ENCODE data around the gene KIF16B.

KIF16B gene

DNA sequence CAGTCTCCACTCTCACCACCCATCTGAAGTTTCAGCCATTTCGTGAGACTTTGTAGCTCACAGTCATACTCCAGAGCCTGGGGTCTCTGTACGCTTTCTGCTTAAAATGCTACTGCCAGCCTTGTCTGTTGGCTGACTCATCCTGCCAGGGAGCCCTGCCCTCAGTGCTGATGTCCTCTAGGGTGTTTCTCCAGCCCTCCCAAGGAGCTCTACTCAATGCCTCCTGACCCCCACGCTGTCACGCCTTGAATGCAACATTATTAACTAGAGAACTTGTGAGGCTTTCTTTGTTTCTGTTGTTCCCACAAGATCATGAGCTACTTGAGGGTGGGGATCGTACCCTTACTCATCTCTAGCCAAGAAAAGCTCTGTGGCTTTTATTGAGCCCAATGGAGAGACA lies 20.1 kb downstream of the KIF16B start:
- no peak overlapping the region for H3K27ac ChIP-seq
- TF ChIP-seq, protein P1, sequence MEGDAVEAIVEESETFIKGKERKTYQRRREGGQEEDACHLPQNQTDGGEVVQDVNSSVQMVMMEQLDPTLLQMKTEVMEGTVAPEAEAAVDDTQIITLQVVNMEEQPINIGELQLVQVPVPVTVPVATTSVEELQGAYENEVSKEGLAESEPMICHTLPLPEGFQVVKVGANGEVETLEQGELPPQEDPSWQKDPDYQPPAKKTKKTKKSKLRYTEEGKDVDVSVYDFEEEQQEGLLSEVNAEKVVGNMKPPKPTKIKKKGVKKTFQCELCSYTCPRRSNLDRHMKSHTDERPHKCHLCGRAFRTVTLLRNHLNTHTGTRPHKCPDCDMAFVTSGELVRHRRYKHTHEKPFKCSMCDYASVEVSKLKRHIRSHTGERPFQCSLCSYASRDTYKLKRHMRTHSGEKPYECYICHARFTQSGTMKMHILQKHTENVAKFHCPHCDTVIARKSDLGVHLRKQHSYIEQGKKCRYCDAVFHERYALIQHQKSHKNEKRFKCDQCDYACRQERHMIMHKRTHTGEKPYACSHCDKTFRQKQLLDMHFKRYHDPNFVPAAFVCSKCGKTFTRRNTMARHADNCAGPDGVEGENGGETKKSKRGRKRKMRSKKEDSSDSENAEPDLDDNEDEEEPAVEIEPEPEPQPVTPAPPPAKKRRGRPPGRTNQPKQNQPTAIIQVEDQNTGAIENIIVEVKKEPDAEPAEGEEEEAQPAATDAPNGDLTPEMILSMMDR (conservative IDR thresholded peaks at IDR 0.05), result no peak

DNA sequence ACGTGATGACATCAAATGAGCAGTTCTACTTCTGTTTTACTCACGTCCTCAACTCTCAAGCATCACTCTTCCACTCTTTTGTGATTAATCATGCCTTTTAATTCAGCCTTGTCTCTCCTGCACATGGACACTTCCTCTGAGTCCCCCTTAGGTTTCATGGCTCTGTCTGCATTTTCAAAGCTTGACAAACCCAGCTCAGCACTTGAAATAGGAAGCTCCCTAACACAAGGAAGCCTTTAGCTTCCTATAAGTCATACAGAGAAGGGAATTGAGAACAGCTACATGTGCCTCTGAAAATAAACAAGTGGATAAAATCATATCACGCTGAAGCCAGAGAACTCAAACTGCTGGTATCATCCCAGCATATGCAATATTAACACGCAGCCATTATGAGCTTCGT lies 21.2 kb downstream of the KIF16B start:
- H3K27ac ChIP-seq, result peak overlapping the region; percentile 25
- TF ChIP-seq, protein P1 (conservative IDR thresholded peaks at IDR 0.05), result no peak

DNA sequence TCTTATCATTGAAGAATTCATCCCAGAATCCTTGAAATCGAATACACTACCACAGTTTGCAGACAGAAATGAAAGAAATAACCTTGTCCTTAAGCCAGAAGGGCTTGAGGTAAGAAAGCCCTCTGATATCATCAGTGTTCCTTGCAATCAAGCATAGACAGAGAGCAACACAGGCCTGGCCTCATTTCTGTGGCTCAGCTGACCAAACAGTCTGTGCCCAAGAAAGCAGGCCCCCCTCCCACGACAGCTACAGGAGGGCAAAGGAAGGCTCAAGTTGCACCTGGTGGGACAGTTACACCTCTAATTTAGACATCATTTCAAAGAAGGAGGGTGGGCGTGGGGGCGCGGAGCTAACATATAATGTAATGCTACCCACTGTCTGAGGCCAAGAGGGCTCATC lies 21.6 kb downstream of the KIF16B start:
- TF ChIP-seq, protein P1 (conservative IDR thresholded peaks at IDR 0.05), result no peak
- H3K27ac ChIP-seq, result peak overlapping the region; percentile 25

DNA sequence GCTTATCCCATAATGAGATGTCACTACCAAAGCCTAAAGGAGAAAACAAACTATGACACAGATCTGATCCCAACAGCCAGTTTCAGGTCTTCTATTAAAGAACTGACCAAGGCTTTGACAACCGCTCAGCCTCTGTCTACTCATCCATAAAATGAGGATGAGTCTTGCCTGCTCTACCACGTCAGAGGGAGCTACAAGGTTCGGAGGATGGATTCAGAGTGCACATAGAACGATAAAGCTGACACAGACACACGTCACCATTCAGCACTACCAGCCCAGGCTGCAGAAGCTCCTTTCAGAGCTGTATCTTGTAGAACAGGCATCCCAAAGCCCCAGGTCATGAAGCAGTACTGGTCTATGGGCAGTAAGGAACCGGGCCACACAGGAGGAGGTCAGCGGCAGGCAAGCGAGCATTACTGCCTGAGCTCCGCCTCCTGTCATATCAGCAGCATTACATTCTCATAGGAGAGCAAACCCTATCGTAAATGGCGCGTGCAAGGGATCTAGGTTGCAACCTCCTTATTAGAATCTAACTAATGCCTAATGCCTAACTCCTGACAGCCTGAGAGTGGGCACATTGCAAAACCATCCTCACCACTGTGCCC lies 25.1 kb downstream of the KIF16B start:
- no peak overlapping the region for H3K27ac ChIP-seq
- TF ChIP-seq, protein P1 (conservative IDR thresholded peaks at IDR 0.05), result no peak

DNA sequence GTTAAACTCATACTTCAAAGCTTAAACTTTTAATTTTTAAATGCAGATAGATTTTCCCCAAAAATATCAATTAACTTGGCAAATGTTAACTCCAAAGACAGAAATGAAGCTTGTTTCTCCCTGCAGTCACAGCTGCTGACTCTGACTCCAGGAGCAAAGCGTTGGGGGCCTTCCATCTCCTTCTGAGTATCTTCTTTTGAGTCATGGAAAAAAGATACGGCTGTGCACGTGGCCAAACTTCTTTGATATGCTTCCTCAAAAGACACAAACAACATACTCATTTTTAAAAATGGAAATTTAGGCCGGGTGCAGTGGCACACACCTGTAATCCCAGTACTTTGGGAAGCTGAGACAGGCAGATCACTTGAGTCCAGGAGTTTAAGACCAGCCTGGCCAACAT lies 28.3 kb downstream of the KIF16B start:
- TF ChIP-seq, protein P1 (conservative IDR thresholded peaks at IDR 0.05), result no peak

DNA sequence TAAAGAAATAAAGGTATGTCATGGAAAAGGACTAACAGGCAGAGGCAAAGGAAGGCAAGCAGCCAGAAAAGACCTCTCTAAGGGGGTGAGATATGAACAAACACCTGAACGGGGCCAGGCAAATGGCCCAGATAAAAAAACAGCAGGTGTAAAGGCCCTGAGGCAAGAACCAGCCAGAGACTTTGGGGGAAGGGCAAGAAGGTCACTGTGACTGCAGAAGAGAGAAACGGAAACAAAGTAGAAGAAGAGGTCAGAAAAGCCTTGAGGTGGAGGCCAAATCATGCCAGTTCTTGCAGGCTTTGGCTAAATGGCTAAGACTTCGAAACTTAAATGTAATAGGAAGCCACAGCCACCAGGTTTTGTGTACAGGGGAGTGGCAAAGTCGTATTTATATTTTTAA lies 30.8 kb downstream of the KIF16B start:
- TF ChIP-seq, protein P1 (conservative IDR thresholded peaks at IDR 0.05), result no peak

More for the DNA sequence above, 28.3 kb downstream of the KIF16B start:
- H3K27ac ChIP-seq, result no peak overlapping the region

DNA sequence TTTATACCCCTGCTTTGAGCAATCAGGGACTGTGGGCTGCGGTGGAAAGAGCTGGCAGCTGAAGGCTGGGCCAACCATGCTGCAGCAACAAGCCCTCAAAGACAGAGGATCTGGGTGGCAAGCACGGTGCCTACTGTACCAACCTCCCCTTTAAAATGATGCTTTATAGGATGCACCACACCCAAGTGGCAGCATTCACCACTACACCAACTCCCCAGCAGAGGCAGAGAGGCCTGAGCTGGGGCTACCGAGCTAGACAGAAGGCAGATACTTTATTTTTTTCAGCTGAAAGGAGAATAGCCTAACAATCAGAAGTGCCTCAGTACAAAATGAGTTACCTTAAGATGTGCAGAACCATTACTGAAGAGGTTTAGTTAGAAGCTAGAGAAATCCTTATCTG lies 31.4 kb downstream of the KIF16B start:
- TF ChIP-seq, protein P1 (conservative IDR thresholded peaks at IDR 0.05), result no peak

More for the DNA sequence above, 30.8 kb downstream of the KIF16B start:
- no peak overlapping the region for H3K27ac ChIP-seq

More for the DNA sequence above, 31.4 kb downstream of the KIF16B start:
- no peak overlapping the region for H3K27ac ChIP-seq
